NCI-H187 (cell line): Measurements from ENCODE around the gene NSUN3.

Source experiments
- DNase-seq, 2 experiments: peaks; one replicate each; lab custom pipeline; 2025; lab: John Stamatoyannopoulos, UW

Gene NSUN3

GRCh38 chr3:94130690-94131089 is 67.8 kb downstream of the NSUN3 start:
- DNase-seq = no peak

DNA sequence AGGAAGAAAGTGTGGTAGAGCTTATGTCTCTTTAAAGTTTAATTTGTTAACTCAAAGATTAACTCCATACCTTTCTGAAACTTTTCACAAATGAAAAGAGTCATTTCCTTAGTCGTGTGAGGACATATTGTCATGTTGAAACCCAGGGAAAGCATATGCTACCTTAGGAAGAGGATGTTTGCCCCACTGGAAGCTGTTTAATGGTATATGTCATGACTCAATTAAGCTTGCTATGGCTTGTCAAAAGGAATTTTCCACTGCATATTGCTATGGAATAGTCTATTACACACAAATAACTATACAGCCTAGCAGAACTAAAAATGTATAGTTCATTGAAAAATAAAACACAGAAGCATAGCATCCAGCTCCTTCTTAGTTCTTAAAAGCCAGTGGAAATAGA is 69.9 kb downstream of the NSUN3 start:
- DNase-seq = no peak

- DNase-seq = no peak
Measured at GRCh38 chr3:94136133-94136532, 73.3 kb downstream of the NSUN3 start.

GRCh38 chr3:94137377-94137776 is 74.5 kb downstream of the NSUN3 start:
- DNase-seq = no peak

- DNase-seq = no peak
Measured at GRCh38 chr3:94146455-94146854, 83.6 kb downstream of the NSUN3 start.

DNA sequence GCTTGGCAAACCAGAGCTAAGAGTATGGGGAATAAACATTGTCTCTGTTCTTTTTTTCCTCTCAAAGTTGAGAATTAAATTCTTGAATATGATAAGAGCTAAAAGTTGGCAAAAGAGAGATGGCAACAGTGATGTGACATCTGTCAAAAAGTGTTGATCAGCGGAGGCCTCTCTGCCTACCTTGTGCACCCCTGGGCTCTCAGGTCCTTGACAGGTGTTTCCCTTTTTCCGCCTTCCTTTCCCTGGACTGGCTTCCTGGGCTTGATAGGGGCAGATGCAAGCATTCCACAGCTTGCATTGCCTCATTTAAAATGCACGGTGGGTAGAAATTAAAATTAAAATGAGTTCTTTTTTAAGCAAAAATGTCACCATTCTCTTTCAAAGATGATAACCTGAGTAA is 84.2 kb downstream of the NSUN3 start:
- no peak for DNase-seq

- no peak for DNase-seq
Measured at GRCh38 chr3:94150113-94150512, 87.3 kb downstream of the NSUN3 start.

- DNase-seq = no peak
Measured at GRCh38 chr3:94156626-94157025, 93.8 kb downstream of the NSUN3 start.

DNA sequence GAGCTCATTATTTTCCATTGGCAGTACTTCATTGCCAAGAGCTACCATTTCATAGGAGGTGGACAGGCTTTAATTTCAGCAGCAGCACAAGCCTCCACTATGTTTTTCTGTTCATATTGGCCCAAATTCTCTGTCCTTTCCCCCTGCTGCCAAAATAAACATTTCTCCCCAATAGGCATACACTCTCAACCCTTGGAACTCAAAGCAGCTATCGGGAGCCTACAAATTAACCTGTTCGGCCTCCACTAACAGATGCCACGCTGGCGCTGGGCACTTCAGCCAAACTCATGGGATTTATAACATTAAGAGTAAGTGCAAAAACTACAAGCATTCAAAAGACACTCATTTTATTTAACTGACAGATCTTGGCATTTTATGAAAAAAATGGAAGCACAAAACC is 95.7 kb downstream of the NSUN3 start:
- no peak for DNase-seq

- DNase-seq = no peak
Measured at GRCh38 chr3:94159062-94159828, 96.4 kb downstream of the NSUN3 start.

DNA sequence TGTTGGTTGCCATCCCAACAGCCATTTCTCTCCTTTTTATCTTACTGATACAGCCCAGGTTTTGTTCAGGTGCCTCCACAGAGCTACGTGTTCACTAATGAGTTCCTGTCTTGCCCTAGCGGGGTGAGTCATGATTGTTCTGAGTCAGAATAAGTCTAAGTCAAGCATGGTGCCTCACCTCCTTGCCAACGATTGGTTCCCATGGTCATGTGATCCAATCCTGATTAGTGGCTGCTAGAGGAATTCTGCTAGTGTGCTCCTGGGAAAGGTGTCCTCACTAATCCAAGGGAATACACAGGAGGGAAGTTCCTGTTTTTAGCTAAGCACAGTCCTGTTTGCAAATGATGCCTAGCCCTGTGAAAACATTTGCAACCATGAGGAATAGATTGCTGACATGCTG is 99.8 kb downstream of the NSUN3 start:
- no peak for DNase-seq

GRCh38 chr3:94167346-94167745 is 104.5 kb downstream of the NSUN3 start:
- DNase-seq = no peak

DNA sequence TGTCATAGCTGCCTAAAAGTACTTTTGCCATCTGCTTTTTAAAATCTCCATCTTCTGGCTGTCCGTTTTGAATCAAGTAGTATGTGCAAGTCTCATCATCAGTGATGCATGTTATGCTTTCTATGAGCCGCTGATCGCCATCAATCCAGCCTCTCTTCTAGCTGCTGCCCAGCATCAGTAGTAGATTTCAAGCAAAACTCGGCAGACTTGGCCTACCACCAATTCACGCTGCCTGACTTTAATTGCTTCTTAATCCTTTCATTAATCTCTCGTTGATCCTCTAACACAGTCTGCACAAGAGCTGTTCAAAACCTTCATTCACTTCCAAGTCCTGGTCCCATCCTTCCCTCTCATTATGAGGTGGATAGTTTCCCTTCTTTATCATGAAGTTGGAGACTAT is 104.9 kb downstream of the NSUN3 start:
- DNase-seq = no peak

GRCh38 chr3:94171954-94172353 is 109.1 kb downstream of the NSUN3 start:
- DNase-seq = no peak

GRCh38 chr3:94172695-94173310 is 109.9 kb downstream of the NSUN3 start:
- DNase-seq = no peak

GRCh38 chr3:94173673-94174434 is 111.0 kb downstream of the NSUN3 start:
- no peak for DNase-seq

- DNase-seq = no peak
Measured at GRCh38 chr3:94175677-94176076, 112.8 kb downstream of the NSUN3 start.

DNA sequence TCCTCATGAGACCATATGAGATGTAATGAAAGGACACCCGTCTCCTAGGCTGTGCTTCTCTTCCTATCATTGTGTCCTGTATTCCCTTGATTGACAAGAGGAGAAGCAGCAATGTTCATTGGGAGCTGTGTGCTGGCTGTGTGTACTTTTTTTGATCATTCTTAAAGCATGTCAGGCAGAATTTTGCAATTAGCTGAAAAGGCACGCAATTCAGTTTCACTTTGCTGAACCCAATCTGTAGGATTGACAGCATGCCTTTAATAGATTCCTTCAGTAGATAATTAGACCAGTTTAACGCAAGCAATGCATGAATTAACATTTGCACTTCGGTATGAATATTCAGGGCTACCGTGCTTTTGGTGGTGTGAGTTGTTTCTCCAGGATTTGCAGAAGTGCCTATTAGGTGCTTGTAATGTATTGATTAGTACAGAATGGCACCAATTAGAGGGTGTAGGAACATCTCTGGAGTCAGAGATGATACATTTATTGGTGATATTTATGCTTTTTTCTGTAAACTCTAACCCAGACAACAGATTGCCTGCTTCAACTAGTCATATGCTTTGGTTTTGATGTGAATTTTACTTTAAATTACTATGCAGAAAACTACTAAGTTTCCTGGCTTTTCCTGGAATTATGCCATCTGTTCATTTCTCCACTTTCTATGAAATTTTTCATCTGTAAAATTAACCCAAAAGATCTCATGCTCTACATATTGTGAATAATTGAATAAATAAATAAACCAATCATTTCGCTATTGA is 114.3 kb downstream of the NSUN3 start:
- no peak for DNase-seq
